ENCODE measurements around the gene CEP19.

CEP19 gene

DNA sequence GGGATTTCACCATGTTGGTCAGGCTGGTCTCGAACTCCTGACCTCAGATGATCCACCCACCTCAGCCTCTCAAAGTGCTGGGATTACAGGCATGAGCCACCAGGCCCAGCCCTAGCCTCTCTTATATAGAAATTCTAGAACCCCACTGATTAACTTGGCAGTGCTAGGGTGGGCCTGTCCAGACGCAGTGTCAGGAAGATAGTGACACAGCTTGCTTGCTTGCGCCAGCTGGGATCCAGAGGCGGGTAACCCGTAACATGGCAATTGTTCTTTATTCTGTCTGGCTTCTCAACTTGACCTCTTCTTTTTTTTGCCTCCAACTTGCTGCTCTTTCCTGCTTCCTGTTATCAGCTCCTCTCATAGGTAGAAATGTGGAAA is 16.2 kb downstream of the CEP19 start:
- ChIA-PET CTCF (interaction anchor here (0.7 to 2.0 kb wide), 2 partner anchors 10 to 11 kb away, joined by 4 read pairs; no protein-coding TSS in a partner anchor), POLR2A (no interaction called here)
- Histone ChIP-seq H3K4me1 (ENCODE audit: control insufficient read depth, insufficient read depth, low read length) (no peaks in the 10 kb centered on the region), H3K36me3 (ENCODE audit: control insufficient read depth in 2 of 2, insufficient read depth in 1 of 2, low read length in 2 of 2) (no peaks in the 10 kb centered on the region), H3K4me3 (ENCODE audit: low read depth, low read length) (no peak overlapping the region), H3K27ac (ENCODE audit: extremely low read depth, low read depth, low read length) (no peak overlapping the region), H3K9me3 (ENCODE audit: control insufficient read depth, insufficient read depth, low read depth, low read length) (no peaks in the 10 kb centered on the region)
- TF ChIP-seq KLF7 (tag by site-specific recombination; IDR thresholded peaks at IDR 0.05; ENCODE audit: borderline replicate concordance) (no peak), ZNF580 (tag by site-specific recombination; IDR thresholded peaks at IDR 0.05) (no peak), MZF1 (tag by site-specific recombination; IDR thresholded peaks at IDR 0.05; ENCODE audit: borderline replicate concordance) (no peak), ZNF623 (tag by site-specific recombination; IDR thresholded peaks at IDR 0.05) (no peak), ZNF664 (tag by site-specific recombination; IDR thresholded peaks at IDR 0.05) (no peak), ZFP41 (tag by site-specific recombination; IDR thresholded peaks at IDR 0.05; ENCODE audit: borderline replicate concordance) (no peak), ZNF837 (tag by site-specific recombination; IDR thresholded peaks at IDR 0.05) (no peak), ZNF629 (tag by site-specific recombination; IDR thresholded peaks at IDR 0.05) (no peak), ZNF561 (tag by site-specific recombination; IDR thresholded peaks at IDR 0.05; ENCODE audit: borderline replicate concordance) (no peak), ZBTB7A (tag by site-specific recombination; IDR thresholded peaks at IDR 0.05; ENCODE audit: low read depth) (no peak), TRIM28 (IDR thresholded peaks at IDR 0.05; ENCODE audit: borderline replicate concordance, low read length) (no peak), ZNF621 (tag by site-specific recombination; IDR thresholded peaks at IDR 0.05) (no peak), ZNF776 (tag by site-specific recombination; IDR thresholded peaks at IDR 0.05; ENCODE audit: borderline replicate concordance) (no peak), ZXDB (tag by site-specific recombination; IDR thresholded peaks at IDR 0.05) (no peak), ZNF549 (tag by site-specific recombination; IDR thresholded peaks at IDR 0.05) (no peak), TSHZ1 (tag by site-specific recombination; IDR thresholded peaks at IDR 0.05; ENCODE audit: borderline replicate concordance) (no peak), ZBTB20 (tag by site-specific recombination; IDR thresholded peaks at IDR 0.05) (no peak)
- TF ChIP-seq, protein P1, sequence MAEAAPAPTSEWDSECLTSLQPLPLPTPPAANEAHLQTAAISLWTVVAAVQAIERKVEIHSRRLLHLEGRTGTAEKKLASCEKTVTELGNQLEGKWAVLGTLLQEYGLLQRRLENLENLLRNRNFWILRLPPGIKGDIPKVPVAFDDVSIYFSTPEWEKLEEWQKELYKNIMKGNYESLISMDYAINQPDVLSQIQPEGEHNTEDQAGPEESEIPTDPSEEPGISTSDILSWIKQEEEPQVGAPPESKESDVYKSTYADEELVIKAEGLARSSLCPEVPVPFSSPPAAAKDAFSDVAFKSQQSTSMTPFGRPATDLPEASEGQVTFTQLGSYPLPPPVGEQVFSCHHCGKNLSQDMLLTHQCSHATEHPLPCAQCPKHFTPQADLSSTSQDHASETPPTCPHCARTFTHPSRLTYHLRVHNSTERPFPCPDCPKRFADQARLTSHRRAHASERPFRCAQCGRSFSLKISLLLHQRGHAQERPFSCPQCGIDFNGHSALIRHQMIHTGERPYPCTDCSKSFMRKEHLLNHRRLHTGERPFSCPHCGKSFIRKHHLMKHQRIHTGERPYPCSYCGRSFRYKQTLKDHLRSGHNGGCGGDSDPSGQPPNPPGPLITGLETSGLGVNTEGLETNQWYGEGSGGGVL (tag by site-specific recombination; IDR thresholded peaks at IDR 0.05), result no peak
- TF ChIP-seq, protein P2, sequence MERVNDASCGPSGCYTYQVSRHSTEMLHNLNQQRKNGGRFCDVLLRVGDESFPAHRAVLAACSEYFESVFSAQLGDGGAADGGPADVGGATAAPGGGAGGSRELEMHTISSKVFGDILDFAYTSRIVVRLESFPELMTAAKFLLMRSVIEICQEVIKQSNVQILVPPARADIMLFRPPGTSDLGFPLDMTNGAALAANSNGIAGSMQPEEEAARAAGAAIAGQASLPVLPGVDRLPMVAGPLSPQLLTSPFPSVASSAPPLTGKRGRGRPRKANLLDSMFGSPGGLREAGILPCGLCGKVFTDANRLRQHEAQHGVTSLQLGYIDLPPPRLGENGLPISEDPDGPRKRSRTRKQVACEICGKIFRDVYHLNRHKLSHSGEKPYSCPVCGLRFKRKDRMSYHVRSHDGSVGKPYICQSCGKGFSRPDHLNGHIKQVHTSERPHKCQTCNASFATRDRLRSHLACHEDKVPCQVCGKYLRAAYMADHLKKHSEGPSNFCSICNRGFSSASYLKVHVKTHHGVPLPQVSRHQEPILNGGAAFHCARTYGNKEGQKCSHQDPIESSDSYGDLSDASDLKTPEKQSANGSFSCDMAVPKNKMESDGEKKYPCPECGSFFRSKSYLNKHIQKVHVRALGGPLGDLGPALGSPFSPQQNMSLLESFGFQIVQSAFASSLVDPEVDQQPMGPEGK (tag by site-specific recombination; IDR thresholded peaks at IDR 0.05), result no peak
- TF ChIP-seq, protein P3, sequence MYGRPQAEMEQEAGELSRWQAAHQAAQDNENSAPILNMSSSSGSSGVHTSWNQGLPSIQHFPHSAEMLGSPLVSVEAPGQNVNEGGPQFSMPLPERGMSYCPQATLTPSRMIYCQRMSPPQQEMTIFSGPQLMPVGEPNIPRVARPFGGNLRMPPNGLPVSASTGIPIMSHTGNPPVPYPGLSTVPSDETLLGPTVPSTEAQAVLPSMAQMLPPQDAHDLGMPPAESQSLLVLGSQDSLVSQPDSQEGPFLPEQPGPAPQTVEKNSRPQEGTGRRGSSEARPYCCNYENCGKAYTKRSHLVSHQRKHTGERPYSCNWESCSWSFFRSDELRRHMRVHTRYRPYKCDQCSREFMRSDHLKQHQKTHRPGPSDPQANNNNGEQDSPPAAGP (tag by site-specific recombination; IDR thresholded peaks at IDR 0.05), result no peak

All from HEK293 (cell line).